ENCODE results near the gene RINL.

Gene RINL

DNA sequence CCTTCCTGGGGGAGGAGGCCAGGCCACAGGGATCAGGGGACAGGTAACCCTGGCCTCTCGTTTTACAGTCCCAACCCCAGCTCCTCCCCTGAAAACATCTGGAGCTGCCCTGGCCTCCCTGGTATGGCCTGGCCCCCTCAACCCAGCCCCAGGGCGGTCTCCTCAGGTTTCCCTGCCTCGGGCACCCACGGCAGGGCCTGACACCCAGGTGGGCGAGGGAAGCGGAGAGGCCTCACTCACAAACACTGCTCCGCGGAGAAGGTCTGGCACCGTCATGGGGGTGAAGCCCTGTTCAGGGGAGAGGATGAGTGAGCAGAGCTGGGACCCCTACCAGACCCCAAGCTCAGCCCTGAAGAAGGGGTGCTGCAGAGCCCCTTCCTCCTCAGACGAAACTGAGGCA, 40.5 kb upstream of the RINL start:
- TF ChIP-seq, protein P1, sequence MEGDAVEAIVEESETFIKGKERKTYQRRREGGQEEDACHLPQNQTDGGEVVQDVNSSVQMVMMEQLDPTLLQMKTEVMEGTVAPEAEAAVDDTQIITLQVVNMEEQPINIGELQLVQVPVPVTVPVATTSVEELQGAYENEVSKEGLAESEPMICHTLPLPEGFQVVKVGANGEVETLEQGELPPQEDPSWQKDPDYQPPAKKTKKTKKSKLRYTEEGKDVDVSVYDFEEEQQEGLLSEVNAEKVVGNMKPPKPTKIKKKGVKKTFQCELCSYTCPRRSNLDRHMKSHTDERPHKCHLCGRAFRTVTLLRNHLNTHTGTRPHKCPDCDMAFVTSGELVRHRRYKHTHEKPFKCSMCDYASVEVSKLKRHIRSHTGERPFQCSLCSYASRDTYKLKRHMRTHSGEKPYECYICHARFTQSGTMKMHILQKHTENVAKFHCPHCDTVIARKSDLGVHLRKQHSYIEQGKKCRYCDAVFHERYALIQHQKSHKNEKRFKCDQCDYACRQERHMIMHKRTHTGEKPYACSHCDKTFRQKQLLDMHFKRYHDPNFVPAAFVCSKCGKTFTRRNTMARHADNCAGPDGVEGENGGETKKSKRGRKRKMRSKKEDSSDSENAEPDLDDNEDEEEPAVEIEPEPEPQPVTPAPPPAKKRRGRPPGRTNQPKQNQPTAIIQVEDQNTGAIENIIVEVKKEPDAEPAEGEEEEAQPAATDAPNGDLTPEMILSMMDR (IDR thresholded peaks at IDR 0.05; ENCODE audit: low read depth, low read length) = no peak
- no peak for DNase-seq (ENCODE audit: extremely low read depth, low read depth)

DNA sequence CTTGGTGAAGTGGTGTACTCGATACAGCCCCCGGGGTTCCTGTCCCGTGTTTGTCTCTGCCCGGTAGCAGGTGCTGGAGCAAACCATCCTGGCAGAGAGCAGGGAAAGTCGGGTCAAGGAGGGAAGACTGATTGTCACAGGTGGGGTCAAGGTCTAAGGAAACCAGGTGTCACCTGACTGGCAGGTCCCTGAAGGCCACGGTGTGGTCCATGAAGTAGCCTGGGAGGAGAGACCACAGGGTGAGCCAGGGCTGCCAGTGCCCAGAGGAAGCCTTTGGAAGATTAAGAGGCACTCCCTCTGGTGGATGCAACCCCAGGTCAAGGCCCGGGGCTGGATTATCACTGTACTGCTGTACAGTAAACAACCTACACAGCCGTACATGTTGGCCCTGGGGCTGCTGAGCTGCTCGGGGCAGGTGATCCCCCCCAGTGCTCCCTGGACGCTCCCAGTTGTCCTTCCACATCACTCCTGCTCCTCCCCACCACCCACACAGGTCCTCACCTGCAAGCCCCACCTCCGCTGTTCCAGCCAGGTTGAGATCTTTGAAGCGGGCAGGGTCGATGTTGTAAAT, 39.9 kb upstream of the RINL start:
- TF ChIP-seq, protein P1 (IDR thresholded peaks at IDR 0.05; ENCODE audit: low read depth, low read length) = no peak; the same call in none of the 2 replicates
- DNase-seq (ENCODE audit: extremely low read depth, low read depth) = no peak

DNA sequence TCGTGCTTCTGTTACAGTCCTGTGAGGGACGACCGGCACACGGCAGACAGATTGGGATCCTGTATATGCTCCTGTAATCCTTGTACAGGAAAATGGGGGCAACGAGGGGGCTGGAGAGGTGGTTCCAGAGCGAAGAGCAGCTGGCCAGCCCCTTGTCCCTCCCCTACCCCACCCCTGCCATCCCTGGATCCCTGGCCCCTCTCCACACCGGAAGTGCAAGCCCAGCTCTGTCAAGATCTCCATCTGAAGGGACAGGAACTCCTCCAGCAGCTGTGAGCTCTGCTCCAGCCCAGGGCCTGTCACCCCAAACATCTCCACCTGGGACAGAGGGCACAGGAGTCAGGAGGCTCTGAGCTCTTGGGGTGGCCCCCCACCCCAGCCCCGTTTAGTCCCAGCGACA, 39.4 kb upstream of the RINL start:
- TF ChIP-seq, protein P1 (IDR thresholded peaks at IDR 0.05; ENCODE audit: low read depth, low read length) = no peak
- no peak for DNase-seq (ENCODE audit: extremely low read depth, low read depth)

DNA sequence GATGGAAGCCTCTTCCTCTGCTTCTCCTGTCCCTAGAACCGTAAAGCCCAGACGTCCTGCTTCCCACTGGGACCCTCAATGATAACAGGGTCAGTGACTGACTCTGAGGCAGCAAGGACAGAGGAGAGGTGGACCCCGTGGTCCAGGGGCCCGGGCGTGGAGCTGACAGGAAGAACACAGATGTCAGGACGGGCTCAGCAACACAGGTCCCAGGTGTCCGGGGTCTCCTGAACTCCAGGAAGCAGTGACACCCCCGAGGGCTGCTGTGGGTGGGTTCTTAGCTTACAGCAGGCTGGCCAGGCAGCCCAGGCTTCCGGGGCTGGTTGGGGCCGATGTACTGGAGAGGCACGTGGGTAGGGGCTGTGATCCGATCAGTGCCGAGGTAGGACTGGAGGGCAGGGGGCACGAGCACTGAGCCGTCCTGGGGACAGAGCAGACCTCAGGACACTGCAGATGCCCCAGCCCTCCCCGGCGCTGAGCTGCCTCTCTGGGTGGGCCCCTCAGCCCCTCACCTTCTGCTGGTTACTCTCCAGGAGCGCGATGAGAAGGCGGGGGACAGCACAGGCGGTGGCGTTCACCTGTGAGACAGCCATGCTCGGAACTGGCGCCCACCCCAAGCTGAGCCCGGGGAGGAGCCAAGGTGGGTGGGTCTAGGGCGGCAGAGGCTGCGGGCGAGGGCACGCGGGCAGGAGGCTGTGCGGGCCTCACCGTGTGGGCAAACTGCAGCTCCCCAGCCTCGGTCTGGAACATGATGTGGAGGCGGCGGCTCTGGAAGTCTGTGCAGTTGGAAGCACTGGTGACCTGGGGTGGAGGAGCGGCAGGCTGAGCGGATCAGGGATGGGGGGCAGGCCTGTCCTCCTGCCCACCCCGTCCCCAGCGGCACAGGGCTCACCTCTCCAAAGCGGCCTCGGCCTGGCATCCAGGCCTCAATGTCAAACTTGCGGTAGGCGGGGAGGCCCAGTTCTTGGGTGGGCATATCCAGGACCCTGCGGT, 37.5 kb upstream of the RINL start:
- TF ChIP-seq, protein P1 (IDR thresholded peaks at IDR 0.05; ENCODE audit: low read depth, low read length) = no peak
- no peak for DNase-seq (ENCODE audit: extremely low read depth, low read depth)

DNA sequence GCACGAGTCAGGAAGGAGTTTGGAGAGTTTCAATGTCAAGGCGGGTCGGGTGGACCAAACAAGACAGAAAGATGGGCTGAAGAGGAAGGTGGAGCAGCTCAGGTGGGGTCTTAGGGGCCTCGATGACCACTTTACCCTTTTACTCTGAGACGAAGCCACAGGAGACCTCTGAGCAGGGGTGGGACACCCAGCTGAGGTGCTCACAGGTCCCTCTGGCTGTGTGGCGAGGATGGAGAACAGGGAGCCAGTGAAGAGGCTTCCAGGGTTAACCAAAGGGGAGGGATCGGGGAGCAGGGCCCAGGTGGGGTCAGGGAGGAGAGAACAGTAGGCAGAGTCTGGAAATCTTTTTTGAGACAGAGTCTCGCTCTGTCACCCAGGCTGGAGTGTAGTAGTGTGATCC, 35.9 kb upstream of the RINL start:
- TF ChIP-seq, protein P1 (IDR thresholded peaks at IDR 0.05; ENCODE audit: low read depth, low read length) = no peak
- DNase-seq (ENCODE audit: extremely low read depth, low read depth) = no peak

DNA sequence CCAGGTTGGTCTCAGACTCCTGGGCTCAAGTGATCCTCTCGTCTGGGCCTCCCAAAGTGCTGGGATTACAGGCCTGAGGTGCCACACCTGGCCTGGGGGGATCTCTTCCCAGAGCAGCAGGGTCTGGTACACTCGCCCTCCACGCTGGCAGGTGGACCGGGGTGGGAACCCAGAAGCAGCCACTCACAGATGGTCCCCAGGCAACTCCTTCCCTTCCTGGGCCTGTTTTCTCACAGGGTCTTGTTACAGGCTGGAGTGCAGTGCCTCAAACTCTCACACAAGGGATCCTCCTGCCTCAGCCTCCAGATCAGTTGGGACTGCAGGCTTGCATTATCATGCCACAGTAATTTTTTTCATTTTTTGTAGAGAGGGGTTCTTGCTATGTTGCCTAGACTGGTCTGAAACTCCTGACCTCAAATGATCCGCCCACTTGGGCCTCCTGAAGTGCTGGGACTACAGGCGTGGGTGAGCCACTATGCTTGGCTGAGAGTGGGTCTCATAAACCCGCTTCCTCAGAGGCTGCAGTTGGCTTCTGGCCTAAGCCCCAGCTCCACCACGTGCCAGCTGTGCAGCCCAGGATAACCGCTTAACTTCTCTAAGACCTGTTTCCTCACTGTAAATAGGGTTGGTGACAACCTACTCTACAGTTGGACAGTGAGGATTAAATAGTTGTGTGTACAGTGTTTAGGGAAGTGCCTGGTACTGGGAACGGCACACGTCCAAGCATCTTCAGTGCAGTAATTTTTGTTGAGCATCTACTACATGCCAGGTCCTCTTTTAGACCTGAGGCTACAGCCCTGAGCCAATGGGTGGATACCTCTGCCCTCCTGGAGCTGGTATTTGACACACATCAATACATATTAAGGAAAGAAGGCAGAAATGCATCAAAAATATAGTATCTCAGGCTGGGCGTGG, 34.8 kb upstream of the RINL start:
- no peak for DNase-seq (ENCODE audit: extremely low read depth, low read depth)
- TF ChIP-seq, protein P1 (IDR thresholded peaks at IDR 0.05; ENCODE audit: low read depth, low read length) = no peak

All from AG09319 (cell line).